ENCODE data around the gene CCDC188.

CCDC188 gene

GRCh38 chr22:20099099-20099711 lies 51.6 kb downstream of the CCDC188 start:
- no peak for ATAC-seq (replicated peaks; ENCODE audit: extremely low read depth, poor library complexity, severe bottlenecking)
- Mint-ChIP-seq H3K4me1 (peaks cover 52% of the 10 kb centered on the region), H3K27me3 (no peaks in the 10 kb centered on the region), H3K4me3 (no peak overlapping the region), H3K27ac (ENCODE audit: low read depth) (peak overlapping the region; percentile 87), H3K36me3 (ENCODE audit: insufficient read depth) (peaks cover 44% of the 10 kb centered on the region), H3K9me3 (no peaks in the 10 kb centered on the region)
- DNase-seq (ENCODE audit: low spot score in 2 of 2): no peak

Measured in central memory CD8-positive, alpha-beta T cell (primary cell).